Adipose tissue (tissue), 3 donors: ENCODE data around the gene B4GALNT2. TPM values are rescaled to one million over a fixed set of nuclear protein-coding genes. Genes with fewer than 3 reads are reported as not detected.

Experiments
- H3K27ac ChIP-seq: one replicate; pipeline ENCODE4 v1.5.1; 2013; ENCODE audit warnings: low read depth, low read length
- WGBS, 3 donors: extraction: QIAGEN DNeasy Blood & Tissue Kit; methylation state at CpG; one replicate each; pipeline ENCODE4 v1.1.7; 2013; 5-methylcytosine and 5-hydroxymethylcytosine counted together
- polyA plus RNA-seq, 3 donors: library from polyadenylated mRNA; stranded (reverse); fragments of 200-250 nt; gene quantifications; one replicate each; pipeline ENCODE4 v1.2.3, GENCODE V29; 2013
- donor health status: healthy with polysubstance abuse.
- donor health status: Bipolar disorder and iron deficiency.
- donor health status: healthy.

B4GALNT2 gene
- polyA plus RNA-seq, 3 donors, result 0.18 TPM; not detected in 2

DNA sequence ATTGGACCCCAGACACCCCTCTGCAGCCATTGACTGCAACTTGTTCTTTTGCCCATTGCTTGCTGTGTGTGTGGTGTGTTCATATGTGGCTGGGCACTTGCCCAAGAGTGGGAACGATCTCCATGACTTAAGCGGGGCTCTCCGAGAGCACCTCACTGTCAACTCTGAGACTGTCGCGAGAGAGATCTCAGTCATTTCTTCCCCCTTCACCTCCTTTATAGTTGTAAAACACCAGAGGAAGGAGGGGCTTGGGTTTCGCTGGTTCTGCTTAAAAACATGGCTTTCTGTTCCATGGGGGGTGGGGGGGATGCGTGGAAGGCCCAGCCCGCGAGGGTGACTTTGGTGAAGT lies 90.6 kb downstream of the B4GALNT2 start:
- H3K27ac ChIP-seq, result no peak overlapping the region
- WGBS, 3 donors, result 20 to 28% (median 24%) methylated on average over 9 of the region's 9 CpGs

GRCh38 chr17:49223517-49224197 lies 91.1 kb downstream of the B4GALNT2 start:
- H3K27ac ChIP-seq, result no peak overlapping the region
- 4 to 6% (median 4%) methylated on average over 31 of the region's 31 CpGs for WGBS, 3 donors

- H3K27ac ChIP-seq, result no peak overlapping the region
- 1 to 4% (median 2%) methylated on average over 92 to 95 of the region's 95 CpGs for WGBS, 3 donors
Measured at GRCh38 chr17:49224198-49224996, 91.8 kb downstream of the B4GALNT2 start.

DNA sequence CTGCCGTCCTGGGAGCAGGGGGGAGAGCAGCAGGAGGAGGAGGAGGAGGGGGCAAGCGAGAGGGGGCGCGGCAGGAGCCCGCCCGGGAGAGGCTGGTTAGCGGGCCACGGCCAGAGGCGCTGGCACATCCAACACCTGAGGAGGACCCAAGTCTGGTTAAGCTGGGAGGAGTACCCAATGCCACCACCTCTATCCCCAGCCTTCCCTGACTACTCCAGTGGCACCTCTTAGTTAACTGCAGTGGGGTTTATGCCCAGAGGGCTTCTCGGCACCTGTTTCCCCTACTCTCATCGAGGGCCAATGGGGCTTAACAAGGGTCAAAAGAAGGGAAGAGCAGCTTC lies 92.4 kb downstream of the B4GALNT2 start:
- WGBS, 3 donors, result 18 to 69% (median 24%) methylated on average over 3 to 11 of the region's 11 CpGs
- H3K27ac ChIP-seq, result no peak overlapping the region

GRCh38 chr17:49225554-49226236 lies 93.1 kb downstream of the B4GALNT2 start:
- 77 to 85% (median 85%) methylated on average over 8 of the region's 8 CpGs for WGBS, 3 donors
- no peak overlapping the region for H3K27ac ChIP-seq

Other genes with a start within 250 kb of the B4GALNT2 start
- gene ATP5MC1, start 240.0 kb upstream of the B4GALNT2 start, polyA plus RNA-seq, result 100 to 1,000 TPM; 150 to 279 (median 224) TPM
- 10 to 100 TPM; 21.4 to 36.8 (median 36.3) TPM for gene UBE2Z, start 224.4 kb upstream of the B4GALNT2 start, polyA plus RNA-seq
- 100 to 1,000 TPM in 2 of 3 donors, 10 to 100 TPM in 1; 71.0 to 172 (median 149) TPM for gene SNF8, start 187.9 kb upstream of the B4GALNT2 start, polyA plus RNA-seq
- gene GIP, start 164.2 kb upstream of the B4GALNT2 start, polyA plus RNA-seq, result not detected
- under 1 TPM in 1 of 3 donors, not detected in 2; 0.01 TPM for gene IGF2BP1, start 135.4 kb upstream of the B4GALNT2 start, polyA plus RNA-seq
- gene GNGT2, start 77.8 kb downstream of the B4GALNT2 start, polyA plus RNA-seq, result 1 to 10 TPM in 1 of 3 donors, under 1 TPM in 1, not detected in 1; 0.79 to 1.8 TPM
- 10 to 100 TPM in 1 of 3 donors, 1 to 10 TPM in 2; 1.7 to 12.1 (median 5.5) TPM for gene ABI3, start 77.9 kb downstream of the B4GALNT2 start, polyA plus RNA-seq
- 1 to 10 TPM in 2 of 3 donors, not detected in 1; 1.2 to 2.4 TPM for gene PHOSPHO1, start 98.0 kb downstream of the B4GALNT2 start, polyA plus RNA-seq
- gene ZNF652, start 229.5 kb downstream of the B4GALNT2 start, polyA plus RNA-seq, result 10 to 100 TPM in 1 of 3 donors, 1 to 10 TPM in 2; 4.2 to 10.3 (median 4.6) TPM